COR-L47 (cell line): Measurements from ENCODE around the gene OTC.
A peak's percentile ranks its signal among the peaks of the same experiment; 100 is the strongest.

Experiments
- DNase-seq: peaks from one replicate; lab custom pipeline; 2025; lab: John Stamatoyannopoulos, UW

The OTC gene

GRCh38 chrX:38352362-38352761 is at the start of gene OTC:
Gene OTC, plus strand, starts transcription at chrX:38352604. Its CDS starts 93 bp downstream, at chrX:38352697.
- DNase-seq, result no peak

- DNase-seq, result no peak
Observed at GRCh38 chrX:38304010-38304409, 48.4 kb upstream of the OTC start.

- no peak for DNase-seq
Observed at GRCh38 chrX:38305971-38306370, 46.4 kb upstream of the OTC start.

GRCh38 chrX:38311743-38312142 is 40.7 kb upstream of the OTC start:
- DNase-seq, result no peak

- DNase-seq, result no peak
Observed at GRCh38 chrX:38312436-38312835, 40.0 kb upstream of the OTC start.

- DNase-seq, result no peak
Observed at GRCh38 chrX:38313190-38313589, 39.2 kb upstream of the OTC start.

GRCh38 chrX:38315186-38315585 is 37.2 kb upstream of the OTC start:
- DNase-seq, result no peak

- DNase-seq, result no peak
Observed at GRCh38 chrX:38318196-38318595, 34.2 kb upstream of the OTC start.

GRCh38 chrX:38318606-38319005 is 33.8 kb upstream of the OTC start:
- no peak for DNase-seq

- no peak for DNase-seq
Observed at GRCh38 chrX:38320819-38321218, 31.6 kb upstream of the OTC start.

GRCh38 chrX:38326086-38326485 is 26.3 kb upstream of the OTC start:
- DNase-seq, result no peak

- DNase-seq, result peak; percentile 84
Observed at GRCh38 chrX:38327007-38327774, 25.2 kb upstream of the OTC start, which contains the start of gene RPGR. Gene RPGR, minus strand, starts transcription at chrX:38327509. Its CDS starts 142 bp downstream, at chrX:38327367.

GRCh38 chrX:38327775-38328081 is 24.7 kb upstream of the OTC start:
- no peak for DNase-seq

GRCh38 chrX:38332505-38332904 is 19.9 kb upstream of the OTC start:
- no peak for DNase-seq

GRCh38 chrX:38335382-38335781 is 17.0 kb upstream of the OTC start:
- no peak for DNase-seq

- no peak for DNase-seq
Observed at GRCh38 chrX:38336538-38337240, 15.7 kb upstream of the OTC start.

- no peak for DNase-seq
Observed at GRCh38 chrX:38341442-38341841, 11.0 kb upstream of the OTC start.

- DNase-seq, result no peak
Observed at GRCh38 chrX:38342853-38343778, 9.3 kb upstream of the OTC start.

GRCh38 chrX:38346150-38346549 is 6.3 kb upstream of the OTC start:
- DNase-seq, result no peak

- no peak for DNase-seq
Observed at GRCh38 chrX:38347136-38347535, 5.3 kb upstream of the OTC start.

- DNase-seq, result no peak
Observed at GRCh38 chrX:38351346-38351745, 1.1 kb upstream of the OTC start.

GRCh38 chrX:38356401-38356800 is 4.0 kb downstream of the OTC start:
- DNase-seq, result no peak
